ENCODE data around the gene ZNF445.

DNA sequence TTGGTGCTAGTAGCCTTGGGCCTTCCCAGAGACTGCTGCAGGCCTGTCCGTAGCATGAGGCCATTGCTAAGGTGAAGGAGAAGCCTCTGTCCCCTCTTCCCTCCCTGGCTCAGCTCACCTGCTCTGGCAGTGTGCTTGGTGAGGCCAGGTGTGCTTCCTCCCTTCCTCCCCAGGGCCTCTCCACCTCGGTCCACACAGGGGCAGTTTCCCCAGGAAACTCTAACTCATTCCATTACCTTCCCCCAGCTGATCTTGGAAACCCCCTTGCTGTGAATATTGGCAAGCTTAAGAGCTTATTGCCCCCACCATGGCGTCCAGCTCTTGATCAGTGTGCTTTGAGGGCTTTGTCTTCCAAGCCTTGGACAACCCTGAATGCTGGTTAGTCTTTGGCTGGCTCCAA is 52.7 kb downstream of the ZNF445 start:
- TF ChIP-seq, protein P1, sequence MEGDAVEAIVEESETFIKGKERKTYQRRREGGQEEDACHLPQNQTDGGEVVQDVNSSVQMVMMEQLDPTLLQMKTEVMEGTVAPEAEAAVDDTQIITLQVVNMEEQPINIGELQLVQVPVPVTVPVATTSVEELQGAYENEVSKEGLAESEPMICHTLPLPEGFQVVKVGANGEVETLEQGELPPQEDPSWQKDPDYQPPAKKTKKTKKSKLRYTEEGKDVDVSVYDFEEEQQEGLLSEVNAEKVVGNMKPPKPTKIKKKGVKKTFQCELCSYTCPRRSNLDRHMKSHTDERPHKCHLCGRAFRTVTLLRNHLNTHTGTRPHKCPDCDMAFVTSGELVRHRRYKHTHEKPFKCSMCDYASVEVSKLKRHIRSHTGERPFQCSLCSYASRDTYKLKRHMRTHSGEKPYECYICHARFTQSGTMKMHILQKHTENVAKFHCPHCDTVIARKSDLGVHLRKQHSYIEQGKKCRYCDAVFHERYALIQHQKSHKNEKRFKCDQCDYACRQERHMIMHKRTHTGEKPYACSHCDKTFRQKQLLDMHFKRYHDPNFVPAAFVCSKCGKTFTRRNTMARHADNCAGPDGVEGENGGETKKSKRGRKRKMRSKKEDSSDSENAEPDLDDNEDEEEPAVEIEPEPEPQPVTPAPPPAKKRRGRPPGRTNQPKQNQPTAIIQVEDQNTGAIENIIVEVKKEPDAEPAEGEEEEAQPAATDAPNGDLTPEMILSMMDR (IDR thresholded peaks at IDR 0.05; ENCODE audit: low read length), result no peak
- TF ChIP-seq EZH2 (IDR thresholded peaks at IDR 0.05; ENCODE audit: borderline replicate concordance, low read length), result no peak

Data from OCI-LY1 (cell line).